KMS-11 (cell line): ENCODE data around the gene CCDC136.

Source experiments
- H2AFZ ChIP-seq: fragments of 200-600 bp; sonication (generic); 2 replicates; pipeline ENCODE4 v1.6.1; 2016; ENCODE audit warnings: antibody characterized with exemption, mixed run types, low read depth
- H3K27ac ChIP-seq: fragments of 200-600 bp; sonication (generic); 2 replicates; pipeline ENCODE4 v1.6.1; 2016; ENCODE audit warnings: mild to moderate bottlenecking, mixed run types
- H3K27me3 ChIP-seq: fragments of 200-600 bp; sonication (generic); 2 replicates; pipeline ENCODE4 v1.6.1; 2017; ENCODE audit warnings: mild to moderate bottlenecking, low read depth, mixed run types, moderate library complexity; ENCODE audit not compliant: insufficient read depth
- H3K36me3 ChIP-seq: fragments of 200-600 bp; sonication (generic); 2 replicates; pipeline ENCODE4 v1.6.1; 2017; ENCODE audit warnings: mild to moderate bottlenecking, mixed run types; ENCODE audit not compliant: insufficient read depth
- H3K4me1 ChIP-seq: fragments of 200-600 bp; sonication (generic); 2 replicates; pipeline ENCODE4 v1.6.1; 2016; ENCODE audit warnings: mild to moderate bottlenecking, low read depth, mixed run types; ENCODE audit not compliant: poor library complexity, severe bottlenecking
- H3K4me2 ChIP-seq: fragments of 200-600 bp; sonication (generic); 2 replicates; pipeline ENCODE4 v1.7.0; 2016; ENCODE audit warnings: mild to moderate bottlenecking, mixed run types
- H3K4me3 ChIP-seq: fragments of 200-600 bp; sonication (generic); IDR thresholded peaks from 2 replicates; pipeline ENCODE4 v1.6.1; 2017; ENCODE audit warnings: low read depth, low read length, mixed read lengths; ENCODE audit not compliant: insufficient read depth
- H3K79me2 ChIP-seq: fragments of 200-600 bp; sonication (generic); 2 replicates; pipeline ENCODE4 v1.6.1; 2016; ENCODE audit warnings: low read depth, mixed run types; ENCODE audit not compliant: insufficient read depth
- H3K9ac ChIP-seq: fragments of 200-600 bp; sonication (generic); 2 replicates; pipeline ENCODE4 v1.6.1; 2016; ENCODE audit warnings: mild to moderate bottlenecking, mixed run types
- H4K20me1 ChIP-seq: fragments of 200-600 bp; sonication (generic); 2 replicates; pipeline ENCODE4 v1.6.1; 2016; ENCODE audit warnings: mild to moderate bottlenecking, mixed run types; ENCODE audit not compliant: insufficient read depth
- CTCF ChIP-seq: fragments of 200-600 bp; sonication (generic); conservative IDR thresholded peaks from 2 replicates; pipeline ENCODE4 v1.6.1; 2017; ENCODE audit warnings: low read depth, mild to moderate bottlenecking, antibody characterized with exemption, low read length, moderate library complexity, mixed read lengths

Gene CCDC136

GRCh38 chr7:128831178-128831993, 39.6 kb downstream of the CCDC136 start:
- Histone ChIP-seq H3K4me3 (no peak overlapping the region), H3K79me2 (no peaks in the 10 kb centered on the region), H3K9ac (no peak overlapping the region), H3K4me2 (no peak overlapping the region), H4K20me1 (no peaks in the 10 kb centered on the region), H3K27ac (no peak overlapping the region), H2AFZ (no peak overlapping the region), H3K36me3 (no peaks in the 10 kb centered on the region), H3K4me1 (no peaks in the 10 kb centered on the region), H3K27me3 (peaks cover 28% of the 10 kb centered on the region)
- TF ChIP-seq CTCF = no peak

- H3K9ac ChIP-seq = no peak overlapping the region
- no peaks in the 10 kb centered on the region for H3K36me3 ChIP-seq
- H3K27ac ChIP-seq = no peak overlapping the region
- H3K79me2 ChIP-seq = no peaks in the 10 kb centered on the region
- H3K4me3 ChIP-seq = no peak overlapping the region
- H3K4me1 ChIP-seq = no peaks in the 10 kb centered on the region
- TF ChIP-seq CTCF = no peak
- no peak overlapping the region for H3K4me2 ChIP-seq
- H2AFZ ChIP-seq = no peak overlapping the region
- no peaks in the 10 kb centered on the region for H4K20me1 ChIP-seq
- peaks cover 28% of the 10 kb centered on the region for H3K27me3 ChIP-seq
Measured at GRCh38 chr7:128831994-128832879, 40.5 kb downstream of the CCDC136 start.

- no peaks in the 10 kb centered on the region for H3K79me2 ChIP-seq
- peaks cover 28% of the 10 kb centered on the region for H3K27me3 ChIP-seq
- H4K20me1 ChIP-seq = no peaks in the 10 kb centered on the region
- no peak overlapping the region for H3K4me3 ChIP-seq
- TF ChIP-seq CTCF = no peak
- no peaks in the 10 kb centered on the region for H3K36me3 ChIP-seq
- H3K9ac ChIP-seq = no peak overlapping the region
- H2AFZ ChIP-seq = no peak overlapping the region
- H3K4me1 ChIP-seq = no peaks in the 10 kb centered on the region
- no peak overlapping the region for H3K27ac ChIP-seq
- no peak overlapping the region for H3K4me2 ChIP-seq
Measured at GRCh38 chr7:128832880-128833147, 41.0 kb downstream of the CCDC136 start.

- Histone ChIP-seq H3K4me2 (no peak overlapping the region), H3K79me2 (no peaks in the 10 kb centered on the region), H3K4me3 (no peak overlapping the region), H3K36me3 (no peaks in the 10 kb centered on the region), H4K20me1 (no peaks in the 10 kb centered on the region), H3K27me3 (peaks cover 28% of the 10 kb centered on the region), H3K27ac (no peak overlapping the region), H2AFZ (no peak overlapping the region), H3K4me1 (no peaks in the 10 kb centered on the region), H3K9ac (no peak overlapping the region)
- no peak for TF ChIP-seq CTCF
Measured at GRCh38 chr7:128833148-128833945, 41.6 kb downstream of the CCDC136 start.
